Osteoblast (primary cell): ENCODE results near the gene CFAP45. TPM values are rescaled to one million over a fixed set of nuclear protein-coding genes. Genes with fewer than 3 reads are reported as not detected.

Experiments
- DNase-seq: peaks from one replicate; pipeline ENCODE4 v3.0.0; 2011; ENCODE audit warnings: low spot score, mixed read lengths; ENCODE audit not compliant: insufficient read length; ENCODE audit errors: missing footprints
- H2AFZ ChIP-seq: 2 replicates; pipeline ENCODE4 v1.6.0; 2011; ENCODE audit warnings: mild to moderate bottlenecking, low read length
- H3K27ac ChIP-seq: 2 replicates; pipeline ENCODE4 v1.5.1; 2011; ENCODE audit warnings: mild to moderate bottlenecking, low read depth, low read length, moderate library complexity
- H3K27me3 ChIP-seq: 2 replicates; pipeline ENCODE4 v1.6.0; 2012; ENCODE audit warnings: mild to moderate bottlenecking, control low read depth, inconsistent platforms, low read length, moderate library complexity; ENCODE audit not compliant: insufficient read depth
- H3K36me3 ChIP-seq: 2 replicates; pipeline ENCODE4 v1.5.1; 2011; ENCODE audit warnings: mild to moderate bottlenecking, low read length, control low read depth, moderate library complexity; ENCODE audit not compliant: insufficient read depth
- H3K4me1 ChIP-seq: 2 replicates; pipeline ENCODE4 v1.5.1; 2011; ENCODE audit warnings: mild to moderate bottlenecking, low read length, control low read depth, moderate library complexity; ENCODE audit not compliant: insufficient read depth
- H3K4me2 ChIP-seq: 2 replicates; pipeline ENCODE4 v1.6.0; 2011; ENCODE audit warnings: mild to moderate bottlenecking, low read length; ENCODE audit not compliant: insufficient read depth
- H3K4me3 ChIP-seq: fragments of 200-600 bp; sonication (generic); 3 replicates; pipeline ENCODE4 v1.5.1; 2012; ENCODE audit warnings: mild to moderate bottlenecking, low read length, inconsistent platforms; ENCODE audit not compliant: insufficient read depth
- H3K79me2 ChIP-seq: 2 replicates; pipeline ENCODE4 v1.6.0; 2012; ENCODE audit warnings: mild to moderate bottlenecking, low read length, control low read depth, inconsistent platforms; ENCODE audit not compliant: insufficient read depth
- H3K9me3 ChIP-seq: 2 replicates; pipeline ENCODE4 v1.5.1; 2011; ENCODE audit warnings: low read depth, low read length, control low read depth
- H4K20me1 ChIP-seq: 2 replicates; pipeline ENCODE4 v1.6.0; 2012; ENCODE audit warnings: mild to moderate bottlenecking, low read length, control low read depth; ENCODE audit not compliant: insufficient read depth
- total RNA-seq: library from RNA; depleted of rRNA; stranded (reverse); fragments of >200 nt; gene quantifications from 2 replicates; pipeline ENCODE4 v1.2.3, GENCODE V29; 2012
- TF ChIP-seq, protein P1 (sequence below): IDR thresholded peaks from 2 replicates; pipeline ENCODE4 v1.5.1; 2011; ENCODE audit warnings: mild to moderate bottlenecking, low read depth, low read length, moderate library complexity; ENCODE audit errors: extremely low read depth

The CFAP45 gene
- total RNA-seq, 1 donor, result 0.36 TPM

DNA sequence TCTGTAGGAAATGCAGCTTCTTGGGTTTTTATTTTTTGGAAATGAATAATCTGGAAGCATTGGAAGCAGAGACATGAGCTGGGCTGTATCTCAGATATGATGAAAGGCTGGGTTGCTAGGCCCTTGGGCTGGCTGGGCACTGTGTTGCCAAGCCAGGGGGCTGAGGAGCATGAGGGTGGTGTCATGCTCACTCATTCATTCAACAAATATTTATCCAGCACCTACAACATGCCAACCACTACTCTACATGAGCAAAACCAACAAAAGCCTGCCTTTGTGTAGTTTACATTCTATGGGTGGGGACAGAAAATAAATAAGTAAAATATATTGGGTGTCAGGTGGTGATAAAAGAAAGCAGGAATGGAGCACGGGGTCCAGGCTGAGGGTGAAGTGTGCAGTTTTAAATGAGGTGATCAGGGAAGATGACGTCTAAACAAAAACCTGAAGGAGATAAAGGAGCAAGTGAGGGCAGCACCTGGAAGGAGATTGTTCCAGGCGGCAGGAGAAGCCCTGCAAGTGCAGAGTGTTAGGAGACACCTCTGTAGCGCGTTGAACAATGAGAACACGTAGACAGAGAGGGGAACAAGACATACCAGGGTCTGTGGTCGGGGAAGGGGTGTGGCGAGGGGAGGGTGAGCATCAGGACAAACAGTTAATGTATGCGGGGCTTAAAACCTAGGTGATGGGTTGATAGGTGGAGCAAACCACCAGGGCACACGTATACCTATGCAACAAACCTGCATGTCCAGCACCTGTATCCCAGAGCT is 14.5 kb upstream of the CFAP45 start:
- peaks cover 4% of the 10 kb centered on the region for H3K79me2 ChIP-seq
- H4K20me1 ChIP-seq, result peaks cover 13% of the 10 kb centered on the region
- H2AFZ ChIP-seq, result no peak overlapping the region
- peaks cover 23% of the 10 kb centered on the region for H3K36me3 ChIP-seq
- no peak overlapping the region for H3K4me2 ChIP-seq
- peaks cover 63% of the 10 kb centered on the region for H3K4me1 ChIP-seq
- peak; percentile 27 for DNase-seq
- H3K4me3 ChIP-seq, result no peak overlapping the region
- no peaks in the 10 kb centered on the region for H3K9me3 ChIP-seq
- TF ChIP-seq, protein P1, sequence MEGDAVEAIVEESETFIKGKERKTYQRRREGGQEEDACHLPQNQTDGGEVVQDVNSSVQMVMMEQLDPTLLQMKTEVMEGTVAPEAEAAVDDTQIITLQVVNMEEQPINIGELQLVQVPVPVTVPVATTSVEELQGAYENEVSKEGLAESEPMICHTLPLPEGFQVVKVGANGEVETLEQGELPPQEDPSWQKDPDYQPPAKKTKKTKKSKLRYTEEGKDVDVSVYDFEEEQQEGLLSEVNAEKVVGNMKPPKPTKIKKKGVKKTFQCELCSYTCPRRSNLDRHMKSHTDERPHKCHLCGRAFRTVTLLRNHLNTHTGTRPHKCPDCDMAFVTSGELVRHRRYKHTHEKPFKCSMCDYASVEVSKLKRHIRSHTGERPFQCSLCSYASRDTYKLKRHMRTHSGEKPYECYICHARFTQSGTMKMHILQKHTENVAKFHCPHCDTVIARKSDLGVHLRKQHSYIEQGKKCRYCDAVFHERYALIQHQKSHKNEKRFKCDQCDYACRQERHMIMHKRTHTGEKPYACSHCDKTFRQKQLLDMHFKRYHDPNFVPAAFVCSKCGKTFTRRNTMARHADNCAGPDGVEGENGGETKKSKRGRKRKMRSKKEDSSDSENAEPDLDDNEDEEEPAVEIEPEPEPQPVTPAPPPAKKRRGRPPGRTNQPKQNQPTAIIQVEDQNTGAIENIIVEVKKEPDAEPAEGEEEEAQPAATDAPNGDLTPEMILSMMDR, result no peak
- no peaks in the 10 kb centered on the region for H3K27me3 ChIP-seq
- no peak overlapping the region for H3K27ac ChIP-seq

DNA sequence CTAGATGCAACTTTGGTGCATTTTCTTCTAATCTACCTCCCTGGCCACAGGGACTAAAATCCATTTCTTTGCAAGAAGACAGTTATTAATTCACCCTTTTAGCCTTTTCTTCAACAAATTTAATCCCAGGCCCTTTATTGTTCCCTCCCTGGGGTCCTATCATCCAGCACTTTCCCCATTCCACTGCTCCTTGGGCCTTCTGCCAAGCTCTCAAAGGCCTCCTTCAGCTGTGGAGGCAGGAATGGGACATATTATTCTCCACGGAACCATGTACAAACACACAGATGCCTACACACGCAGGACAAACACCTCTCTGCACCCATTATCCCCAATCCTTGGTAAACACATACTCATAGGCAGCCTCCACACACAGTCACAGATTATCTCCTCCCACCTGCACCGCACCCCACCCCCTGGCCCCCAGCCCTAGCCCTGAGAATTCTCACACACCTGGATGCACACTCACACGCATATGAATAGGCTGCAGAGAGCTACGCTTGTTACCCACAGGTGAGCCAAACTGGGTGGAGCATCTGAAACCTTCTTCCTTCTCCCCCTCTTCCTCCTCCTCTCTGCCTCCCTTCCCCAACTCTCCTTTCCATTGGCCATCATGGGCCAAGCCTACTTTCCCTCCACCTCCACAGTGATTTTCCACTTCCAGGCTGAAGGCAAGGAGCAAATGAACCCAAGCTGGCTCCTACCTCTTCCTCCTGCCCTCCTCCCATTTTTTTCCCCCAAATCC is 13.7 kb upstream of the CFAP45 start:
- no peaks in the 10 kb centered on the region for H3K27me3 ChIP-seq
- H3K4me3 ChIP-seq, result no peak overlapping the region
- no peak overlapping the region for H3K4me2 ChIP-seq
- peaks cover 66% of the 10 kb centered on the region for H3K4me1 ChIP-seq
- H4K20me1 ChIP-seq, result peaks cover 6% of the 10 kb centered on the region
- no peaks in the 10 kb centered on the region for H3K79me2 ChIP-seq
- DNase-seq, result no peak
- H2AFZ ChIP-seq, result no peak overlapping the region
- TF ChIP-seq, protein P1, result no peak
- no peak overlapping the region for H3K27ac ChIP-seq
- no peaks in the 10 kb centered on the region for H3K9me3 ChIP-seq
- peaks cover 15% of the 10 kb centered on the region for H3K36me3 ChIP-seq

DNA sequence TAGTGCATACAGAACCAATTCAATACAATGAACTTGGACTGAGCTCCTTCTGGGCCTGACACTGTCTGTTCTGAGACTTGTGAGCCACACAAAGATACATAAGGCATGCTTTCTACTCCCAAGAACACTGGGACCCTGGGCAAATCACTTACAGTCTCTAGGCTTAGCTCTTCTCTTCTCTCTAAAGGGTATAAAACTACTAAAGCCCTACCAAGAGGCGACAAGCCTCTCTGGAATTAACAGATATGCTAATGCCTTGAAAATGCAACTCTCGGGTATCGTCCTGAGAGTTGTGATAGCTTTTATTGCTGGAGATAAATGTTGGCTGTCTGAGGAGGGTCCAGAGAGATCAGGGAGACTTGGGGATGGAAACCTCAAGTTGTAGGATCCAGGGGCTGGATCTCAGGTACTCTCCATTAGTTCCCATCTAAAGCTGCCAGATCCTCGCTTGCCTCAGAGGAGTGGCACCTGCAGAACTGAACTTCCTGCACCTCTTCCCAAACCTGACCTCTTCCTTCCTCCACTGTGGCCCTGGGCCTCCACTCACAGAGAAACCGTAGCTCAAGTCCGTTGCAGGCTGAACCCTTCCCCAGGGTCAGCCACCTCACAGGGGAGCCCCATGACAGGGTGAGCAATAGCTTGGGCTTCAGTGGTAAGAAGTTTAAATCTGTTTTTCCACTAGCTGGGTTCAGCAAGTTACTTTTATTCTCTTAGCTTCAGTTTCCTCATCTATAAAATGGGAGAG is 11.5 kb upstream of the CFAP45 start:
- Histone ChIP-seq H3K36me3 (peaks cover under 1% of the 10 kb centered on the region), H3K9me3 (no peaks in the 10 kb centered on the region), H2AFZ (no peak overlapping the region), H3K27me3 (no peaks in the 10 kb centered on the region), H3K79me2 (no peaks in the 10 kb centered on the region), H4K20me1 (peaks cover under 1% of the 10 kb centered on the region), H3K4me2 (no peak overlapping the region), H3K4me1 (peaks cover 52% of the 10 kb centered on the region), H3K27ac (peak overlapping the region; percentile 89), H3K4me3 (no peak overlapping the region)
- TF ChIP-seq, protein P1, result no peak
- peak; percentile 43 for DNase-seq
